Measurements from ENCODE around the gene GAL3ST1.

Gene GAL3ST1

GRCh38 chr22:30559889-30560288 is 14.6 kb downstream of the GAL3ST1 start:
- no peak overlapping the region for H2BK120ac ChIP-seq (ENCODE audit: low read depth, low read length)
- peak overlapping the region; percentile 80 for H3K18ac ChIP-seq (ENCODE audit: low read length)
- no peak for DNase-seq (ENCODE audit: low spot score)
- no peaks in the 10 kb centered on the region for H3K27me3 ChIP-seq (ENCODE audit: control insufficient read depth in 3 of 3, insufficient read depth in 3 of 3, low read depth in 1 of 3, low read length in 3 of 3)
- no peak overlapping the region for H4K91ac ChIP-seq (ENCODE audit: low read depth, low read length, poor library complexity)
- no peaks in the 10 kb centered on the region for H3K9me3 ChIP-seq (replicated peaks in 1 of 2; ENCODE audit: control insufficient read depth in 2 of 2, insufficient read depth in 1 of 2, low read depth in 1 of 2, low read length in 2 of 2)
- peaks cover 2 to 9% of the 10 kb centered on the region in 2 donors for H3K4me1 ChIP-seq (ENCODE audit: control insufficient read depth in 2 of 2, insufficient read depth in 1 of 2, low read depth in 1 of 2, low read length in 2 of 2)
- H3K27ac ChIP-seq (replicated peaks; ENCODE audit: low read length), result no peak overlapping the region
- H3K4me2 ChIP-seq (ENCODE audit: insufficient read depth, low read length, poor library complexity, severe bottlenecking), result no peak overlapping the region
- no peak overlapping the region for H3K14ac ChIP-seq (ENCODE audit: low read length)
- peak overlapping the region; percentile 23 for H2AFZ ChIP-seq (ENCODE audit: low read length)
- no peaks in the 10 kb centered on the region for H3K36me3 ChIP-seq (replicated peaks in 1 of 2; ENCODE audit: control insufficient read depth in 2 of 2, insufficient read depth in 2 of 2, low read length in 2 of 2)
- H3K4me3 ChIP-seq (ENCODE audit: low read length in 2 of 2), result peak overlapping the region in 1 of 2 donors; percentile 59
- H2BK12ac ChIP-seq (ENCODE audit: low read length), result peak overlapping the region; percentile 7
- H3K79me1 ChIP-seq (ENCODE audit: low read depth, low read length), result no peaks in the 10 kb centered on the region
- H3K4ac ChIP-seq (ENCODE audit: low read length), result no peak overlapping the region
- H2AK5ac ChIP-seq (ENCODE audit: low read depth, low read length), result peak overlapping the region; percentile 93
- no peak overlapping the region for H3K9ac ChIP-seq (ENCODE audit: low read depth, low read length, poor library complexity)
- no peak overlapping the region for H2BK5ac ChIP-seq (ENCODE audit: low read length)
- H4K8ac ChIP-seq (ENCODE audit: low read depth, low read length), result no peak overlapping the region
- H3K23ac ChIP-seq (ENCODE audit: low read depth, low read length, poor library complexity), result no peak overlapping the region
- H2BK15ac ChIP-seq (ENCODE audit: low read length), result no peak overlapping the region
- no CpG with 5 or more reads among the region's 6 CpGs for WGBS, 2 donors (ENCODE audit: extremely low coverage in 2 of 2, insufficient read length in 2 of 2, insufficient replicate concordance in 1 of 2)

GRCh38 chr22:30557243-30557642 is 17.2 kb downstream of the GAL3ST1 start:
- WGBS, 2 donors (ENCODE audit: extremely low coverage in 2 of 2, insufficient read length in 2 of 2, insufficient replicate concordance in 1 of 2), result no CpG with 5 or more reads among the region's 8 CpGs
- no peaks in the 10 kb centered on the region for H3K79me1 ChIP-seq (ENCODE audit: low read depth, low read length)

DNA sequence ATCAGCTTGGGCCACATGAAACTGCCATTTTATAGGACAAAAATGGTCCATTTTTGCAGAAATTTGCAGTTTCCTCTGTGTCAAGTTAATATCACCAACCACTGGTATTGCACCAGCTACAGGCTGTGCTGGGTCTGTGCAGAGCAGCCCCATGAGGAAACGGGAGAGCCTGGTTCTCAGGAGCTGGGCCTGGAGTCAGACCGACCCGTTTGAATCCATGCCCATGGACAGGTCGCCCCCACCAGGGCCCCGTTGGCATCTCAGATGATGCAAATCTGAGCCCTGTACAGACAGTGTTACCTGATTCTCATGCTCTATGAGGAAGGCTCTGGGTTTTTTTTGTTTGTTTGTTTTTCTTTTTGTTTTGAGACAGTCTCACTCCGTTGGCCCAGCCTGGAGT is 18.1 kb downstream of the GAL3ST1 start:
- Histone ChIP-seq H3K79me1 (ENCODE audit: low read depth, low read length) (no peaks in the 10 kb centered on the region), H2BK120ac (ENCODE audit: low read depth, low read length) (no peak overlapping the region), H2BK12ac (ENCODE audit: low read length) (no peak overlapping the region), H3K9me3 (replicated peaks in 1 of 2; ENCODE audit: control insufficient read depth in 2 of 2, insufficient read depth in 1 of 2, low read depth in 1 of 2, low read length in 2 of 2) (no peaks in the 10 kb centered on the region), H3K4me3 (ENCODE audit: low read length in 2 of 2) (no peak overlapping the region), H3K36me3 (replicated peaks in 1 of 2; ENCODE audit: control insufficient read depth in 2 of 2, insufficient read depth in 2 of 2, low read length in 2 of 2) (no peaks in the 10 kb centered on the region), H3K27me3 (ENCODE audit: control insufficient read depth in 3 of 3, insufficient read depth in 3 of 3, low read depth in 1 of 3, low read length in 3 of 3) (no peaks in the 10 kb centered on the region), H3K4me1 (ENCODE audit: control insufficient read depth in 2 of 2, insufficient read depth in 1 of 2, low read depth in 1 of 2, low read length in 2 of 2) (peaks cover under 1 to 7% of the 10 kb centered on the region in 2 donors), H3K14ac (ENCODE audit: low read length) (no peak overlapping the region), H3K18ac (ENCODE audit: low read length) (no peak overlapping the region), H2BK15ac (ENCODE audit: low read length) (no peak overlapping the region), H2AFZ (ENCODE audit: low read length) (no peak overlapping the region), H4K91ac (ENCODE audit: low read depth, low read length, poor library complexity) (no peak overlapping the region), H3K23ac (ENCODE audit: low read depth, low read length, poor library complexity) (no peak overlapping the region), H3K9ac (ENCODE audit: low read depth, low read length, poor library complexity) (no peak overlapping the region), H3K4ac (ENCODE audit: low read length) (no peak overlapping the region), H3K4me2 (ENCODE audit: insufficient read depth, low read length, poor library complexity, severe bottlenecking) (no peak overlapping the region), H2BK5ac (ENCODE audit: low read length) (no peak overlapping the region), H3K27ac (replicated peaks; ENCODE audit: low read length) (no peak overlapping the region), H4K8ac (ENCODE audit: low read depth, low read length) (no peak overlapping the region), H2AK5ac (ENCODE audit: low read depth, low read length) (no peak overlapping the region)
- WGBS, 2 donors (ENCODE audit: extremely low coverage in 2 of 2, insufficient read length in 2 of 2, insufficient replicate concordance in 1 of 2), result no CpG with 5 or more reads among the region's 6 CpGs
- no peak for DNase-seq (ENCODE audit: low spot score)

More at GRCh38 chr22:30557243-30557642, 17.2 kb downstream of the GAL3ST1 start:
- Histone ChIP-seq H2AK5ac (ENCODE audit: low read depth, low read length) (peak overlapping the region; percentile 32), H3K14ac (ENCODE audit: low read length) (no peak overlapping the region), H3K27ac (replicated peaks; ENCODE audit: low read length) (no peak overlapping the region), H3K4me2 (ENCODE audit: insufficient read depth, low read length, poor library complexity, severe bottlenecking) (no peak overlapping the region), H3K4me1 (ENCODE audit: control insufficient read depth in 2 of 2, insufficient read depth in 1 of 2, low read depth in 1 of 2, low read length in 2 of 2) (peaks cover 2 to 9% of the 10 kb centered on the region in 2 donors), H3K9ac (ENCODE audit: low read depth, low read length, poor library complexity) (no peak overlapping the region), H2BK15ac (ENCODE audit: low read length) (no peak overlapping the region), H2BK120ac (ENCODE audit: low read depth, low read length) (no peak overlapping the region), H2AFZ (ENCODE audit: low read length) (no peak overlapping the region), H4K91ac (ENCODE audit: low read depth, low read length, poor library complexity) (no peak overlapping the region), H3K36me3 (replicated peaks in 1 of 2; ENCODE audit: control insufficient read depth in 2 of 2, insufficient read depth in 2 of 2, low read length in 2 of 2) (no peaks in the 10 kb centered on the region), H3K9me3 (replicated peaks in 1 of 2; ENCODE audit: control insufficient read depth in 2 of 2, insufficient read depth in 1 of 2, low read depth in 1 of 2, low read length in 2 of 2) (no peaks in the 10 kb centered on the region), H3K27me3 (ENCODE audit: control insufficient read depth in 3 of 3, insufficient read depth in 3 of 3, low read depth in 1 of 3, low read length in 3 of 3) (no peaks in the 10 kb centered on the region), H3K23ac (ENCODE audit: low read depth, low read length, poor library complexity) (peak overlapping the region; percentile 28), H2BK5ac (ENCODE audit: low read length) (no peak overlapping the region), H3K4ac (ENCODE audit: low read length) (no peak overlapping the region), H3K4me3 (ENCODE audit: low read length in 2 of 2) (no peak overlapping the region), H4K8ac (ENCODE audit: low read depth, low read length) (no peak overlapping the region), H2BK12ac (ENCODE audit: low read length) (no peak overlapping the region), H3K18ac (ENCODE audit: low read length) (peak overlapping the region; percentile 46)
- DNase-seq (ENCODE audit: low spot score), result no peak

GRCh38 chr22:30555282-30556210 is 18.9 kb downstream of the GAL3ST1 start:
- no peak overlapping the region for H3K4me2 ChIP-seq (ENCODE audit: insufficient read depth, low read length, poor library complexity, severe bottlenecking)
- peaks cover 0 to 4% of the 10 kb centered on the region in 2 donors for H3K4me1 ChIP-seq (ENCODE audit: control insufficient read depth in 2 of 2, insufficient read depth in 1 of 2, low read depth in 1 of 2, low read length in 2 of 2)
- H3K9me3 ChIP-seq (replicated peaks in 1 of 2; ENCODE audit: control insufficient read depth in 2 of 2, insufficient read depth in 1 of 2, low read depth in 1 of 2, low read length in 2 of 2), result no peaks in the 10 kb centered on the region
- H3K27ac ChIP-seq (replicated peaks; ENCODE audit: low read length), result no peak overlapping the region
- H2BK5ac ChIP-seq (ENCODE audit: low read length), result no peak overlapping the region
- no peak overlapping the region for H3K9ac ChIP-seq (ENCODE audit: low read depth, low read length, poor library complexity)
- no CpG with 5 or more reads among the region's 73 CpGs for WGBS, 2 donors (ENCODE audit: extremely low coverage in 2 of 2, insufficient read length in 2 of 2, insufficient replicate concordance in 1 of 2)
- peak overlapping the region; percentile 64 for H3K18ac ChIP-seq (ENCODE audit: low read length)
- peak overlapping the region; percentile 70 for H2AK5ac ChIP-seq (ENCODE audit: low read depth, low read length)
- no peak overlapping the region for H3K14ac ChIP-seq (ENCODE audit: low read length)
- no peak overlapping the region for H4K91ac ChIP-seq (ENCODE audit: low read depth, low read length, poor library complexity)
- H3K4ac ChIP-seq (ENCODE audit: low read length), result no peak overlapping the region
- no peak overlapping the region for H2BK15ac ChIP-seq (ENCODE audit: low read length)
- no peak overlapping the region for H2BK120ac ChIP-seq (ENCODE audit: low read depth, low read length)
- H3K23ac ChIP-seq (ENCODE audit: low read depth, low read length, poor library complexity), result peak overlapping the region; percentile 77
- no peak for DNase-seq (ENCODE audit: low spot score)
- no peaks in the 10 kb centered on the region for H3K27me3 ChIP-seq (ENCODE audit: control insufficient read depth in 3 of 3, insufficient read depth in 3 of 3, low read depth in 1 of 3, low read length in 3 of 3)
- H3K4me3 ChIP-seq (ENCODE audit: low read length in 2 of 2), result peak overlapping the region in 1 of 2 donors; percentile 13
- no peaks in the 10 kb centered on the region for H3K79me1 ChIP-seq (ENCODE audit: low read depth, low read length)
- H3K36me3 ChIP-seq (replicated peaks in 1 of 2; ENCODE audit: control insufficient read depth in 2 of 2, insufficient read depth in 2 of 2, low read length in 2 of 2), result no peaks in the 10 kb centered on the region
- H2AFZ ChIP-seq (ENCODE audit: low read length), result no peak overlapping the region
- H2BK12ac ChIP-seq (ENCODE audit: low read length), result peak overlapping the region; percentile 41
- H4K8ac ChIP-seq (ENCODE audit: low read depth, low read length), result peak overlapping the region; percentile 17

Data from neuronal stem cell (in vitro differentiated cells).